HG02840 (cell line): ENCODE measurements around the gene TPO.
"Not testable (repeated sequence)": the region's sequence is repeated elsewhere in the genome, so short reads cannot be mapped to it uniquely, and the experiment has no call there.

Source experiments
- ATAC-seq: cut with Tn5 transposase; IDR thresholded peaks from one replicate; pipeline ENCODE4 v1.9.1; 2021; ENCODE audit warnings: mild to moderate bottlenecking, moderate library complexity, moderate number of reproducible peaks; ENCODE audit not compliant: unreplicated experiment, low FRiP score

The TPO gene

GRCh38 chr2:1571477-1572417 lies 158.5 kb downstream of the TPO start:
- no peak for ATAC-seq

GRCh38 chr2:1572638-1573037 lies 159.4 kb downstream of the TPO start:
- no peak for ATAC-seq

GRCh38 chr2:1577846-1578245 lies 164.6 kb downstream of the TPO start:
- ATAC-seq: no peak

GRCh38 chr2:1581257-1581964 lies 168.1 kb downstream of the TPO start:
- ATAC-seq: not testable (repeated sequence)

- no peak for ATAC-seq
Measured at GRCh38 chr2:1581965-1582625, 168.8 kb downstream of the TPO start.

GRCh38 chr2:1582891-1583341 lies 169.7 kb downstream of the TPO start:
- no peak for ATAC-seq

GRCh38 chr2:1584051-1584531 lies 170.8 kb downstream of the TPO start:
- ATAC-seq: no peak

- ATAC-seq: no peak
Measured at GRCh38 chr2:1584691-1585485, 171.6 kb downstream of the TPO start.

- ATAC-seq: no peak
Measured at GRCh38 chr2:1585635-1586034, 172.4 kb downstream of the TPO start.

- no peak for ATAC-seq
Measured at GRCh38 chr2:1586251-1586922, 173.1 kb downstream of the TPO start.

GRCh38 chr2:1586923-1587840 lies 173.9 kb downstream of the TPO start:
- no peak for ATAC-seq

- no peak for ATAC-seq
Measured at GRCh38 chr2:1588051-1588977, 175.1 kb downstream of the TPO start.

- no peak for ATAC-seq
Measured at GRCh38 chr2:1588978-1589621, 175.8 kb downstream of the TPO start.

- no peak for ATAC-seq
Measured at GRCh38 chr2:1590596-1591460, 177.6 kb downstream of the TPO start.

- ATAC-seq: no peak
Measured at GRCh38 chr2:1591461-1591770, 178.2 kb downstream of the TPO start.
